ENCODE measurements around the gene RIMS1.

The RIMS1 gene

GRCh38 chr6:71886184-71887005, at the start of gene RIMS1:
Gene RIMS1 (plus strand): TSS chr6:71886550. CDS start chr6:71887024, 474 bp downstream.
- DNase-seq = peak; percentile 38

GRCh38 chr6:71851214-71851613, 35.1 kb upstream of the RIMS1 start:
- DNase-seq = no peak

GRCh38 chr6:71852948-71853347, 33.4 kb upstream of the RIMS1 start:
- no peak for DNase-seq

- no peak for DNase-seq
These were observed 30.9 kb upstream of the RIMS1 start for GRCh38 chr6:71855406-71855805.

GRCh38 chr6:71879016-71879415, 7.3 kb upstream of the RIMS1 start:
- DNase-seq = no peak

- DNase-seq = no peak
These were observed 825 bp downstream of the RIMS1 start for GRCh38 chr6:71887006-71887743.

GRCh38 chr6:71887744-71888230, 1.4 kb downstream of the RIMS1 start:
- DNase-seq = no peak

GRCh38 chr6:71888756-71889340, 2.5 kb downstream of the RIMS1 start:
- no peak for DNase-seq

GRCh38 chr6:71889366-71889765, 3.0 kb downstream of the RIMS1 start:
- DNase-seq = no peak

GRCh38 chr6:71892641-71893040, 6.3 kb downstream of the RIMS1 start:
- no peak for DNase-seq

- DNase-seq = no peak
These were observed 14.3 kb downstream of the RIMS1 start for GRCh38 chr6:71900642-71901041.

- DNase-seq = no peak
These were observed 15.9 kb downstream of the RIMS1 start for GRCh38 chr6:71902261-71902660.

- no peak for DNase-seq
These were observed 20.5 kb downstream of the RIMS1 start for GRCh38 chr6:71906813-71907212.

- no peak for DNase-seq
These were observed 21.9 kb downstream of the RIMS1 start for GRCh38 chr6:71908162-71908765.

- DNase-seq = no peak
These were observed 27.3 kb downstream of the RIMS1 start for GRCh38 chr6:71913444-71914234.

GRCh38 chr6:71929047-71929446, 42.7 kb downstream of the RIMS1 start:
- no peak for DNase-seq

GRCh38 chr6:71933881-71934280, 47.5 kb downstream of the RIMS1 start:
- DNase-seq = no peak

- DNase-seq = no peak
These were observed 79.1 kb downstream of the RIMS1 start for GRCh38 chr6:71965404-71965803.

GRCh38 chr6:71967436-71967835, 81.1 kb downstream of the RIMS1 start:
- no peak for DNase-seq

GRCh38 chr6:71977884-71978283, 91.5 kb downstream of the RIMS1 start:
- DNase-seq = no peak

GRCh38 chr6:71979911-71980310, 93.6 kb downstream of the RIMS1 start:
- no peak for DNase-seq

GRCh38 chr6:71982389-71982788, 96.0 kb downstream of the RIMS1 start:
- no peak for DNase-seq
